ENCODE results near the gene LRRC3C. TPM values are rescaled to one million over a fixed set of nuclear protein-coding genes. Genes with fewer than 3 reads are reported as not detected.

Gene LRRC3C
- total and polyA plus RNA-seq, 4 donors = 0.08 to 0.24 (median 0.17) TPM; not detected in 1

- TF ChIP-seq FOXA1 (IDR thresholded peaks at IDR 0.05) = no peak
- no peak for TF ChIP-seq RAD21 (IDR thresholded peaks at IDR 0.05)
- no peak for TF ChIP-seq HNF4A (conservative IDR thresholded peaks at IDR 0.05)
- TF ChIP-seq YY1 (IDR thresholded peaks at IDR 0.05) = peak; percentile 18
- no peak for TF ChIP-seq NR2F2 (IDR thresholded peaks at IDR 0.05)
- H3K9ac ChIP-seq (ENCODE audit: low read depth in 1 of 2, low read length in 2 of 2) = no peak overlapping the region
- no peaks in the 10 kb centered on the region for H3K27me3 ChIP-seq (ENCODE audit: control insufficient read depth in 4 of 4, insufficient read depth in 4 of 4, low read length in 3 of 4)
- no peak for DNase-seq (ENCODE audit: low spot score)
- no peak overlapping the region for H3K4me3 ChIP-seq (ENCODE audit: low read depth in 1 of 3, low read length in 3 of 3)
- H3K9me3 ChIP-seq (ENCODE audit: control insufficient read depth in 4 of 4, low read length in 3 of 4) = no peaks in the 10 kb centered on the region
- WGBS = 67% methylated on average over 3 of the region's 3 CpGs
- H3K27ac ChIP-seq (ENCODE audit: low read depth in 1 of 2, low read length in 2 of 2) = no peak overlapping the region
- H3K4me1 ChIP-seq (ENCODE audit: control insufficient read depth in 4 of 4, insufficient read depth in 4 of 4, low read length in 3 of 4) = peaks cover 0 to 15% (median 6%) of the 10 kb centered on the region in 4 donors
- H3K36me3 ChIP-seq (ENCODE audit: control insufficient read depth in 4 of 4, insufficient read depth in 3 of 4, low read depth in 1 of 4, low read length in 3 of 4) = peaks cover 2 to 25% (median 17%) of the 10 kb centered on the region in 4 donors
Measured at GRCh38 chr17:39904990-39905288, 22.6 kb upstream of the LRRC3C start.

- 95% methylated on average over 6 of the region's 6 CpGs for WGBS
- TF ChIP-seq CTCF (IDR thresholded peaks at IDR 0.05; ENCODE audit: low read depth, low read length, missing input control) (no peak), NR2F2 (IDR thresholded peaks at IDR 0.05) (no peak), EGR1 (IDR thresholded peaks at IDR 0.05; ENCODE audit: low read depth in 2 of 2) (no peak), RAD21 (IDR thresholded peaks at IDR 0.05) (no peak), FOXA1 (IDR thresholded peaks at IDR 0.05) (no peak)
- H3K9me3 ChIP-seq (ENCODE audit: control insufficient read depth in 4 of 4, low read length in 3 of 4) = no peaks in the 10 kb centered on the region
- H3K9ac ChIP-seq (ENCODE audit: low read depth in 1 of 2, low read length in 2 of 2) = no peak overlapping the region
- H3K27me3 ChIP-seq (ENCODE audit: control insufficient read depth in 4 of 4, insufficient read depth in 4 of 4, low read length in 3 of 4) = no peaks in the 10 kb centered on the region
- H3K27ac ChIP-seq (ENCODE audit: low read depth in 1 of 2, low read length in 2 of 2) = no peak overlapping the region
- no peak for DNase-seq (ENCODE audit: low spot score)
- H3K4me3 ChIP-seq (ENCODE audit: low read depth in 1 of 3, low read length in 3 of 3) = no peak overlapping the region
- H3K4me1 ChIP-seq (ENCODE audit: control insufficient read depth in 4 of 4, insufficient read depth in 4 of 4, low read length in 3 of 4) = peaks cover 3 to 20% (median 8%) of the 10 kb centered on the region in 4 donors
- peaks cover 2 to 31% (median 20%) of the 10 kb centered on the region in 4 donors for H3K36me3 ChIP-seq (ENCODE audit: control insufficient read depth in 4 of 4, insufficient read depth in 3 of 4, low read depth in 1 of 4, low read length in 3 of 4)
Measured at GRCh38 chr17:39908789-39909352, 18.7 kb upstream of the LRRC3C start.

DNA sequence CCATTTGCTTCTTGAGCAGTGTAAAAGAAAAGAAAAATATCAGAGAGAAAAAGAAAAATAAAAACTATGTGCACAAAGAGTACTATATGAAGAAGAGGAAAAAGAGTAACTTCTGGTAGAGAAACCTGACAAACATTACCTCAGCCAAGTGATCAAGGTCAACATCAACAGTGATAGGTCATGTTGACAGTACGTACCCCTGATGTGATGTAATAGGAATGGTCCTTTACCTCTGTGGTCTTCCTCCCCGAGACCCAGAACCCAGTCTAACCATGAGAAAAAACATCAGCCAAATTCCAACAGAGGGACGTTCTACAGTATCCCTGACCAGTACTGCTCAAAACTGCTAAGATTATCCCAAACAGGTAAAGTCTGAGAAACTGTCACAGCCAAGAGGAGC lies 13.5 kb upstream of the LRRC3C start:
- no peaks in the 10 kb centered on the region for H3K9me3 ChIP-seq (ENCODE audit: control insufficient read depth in 4 of 4, low read length in 3 of 4)
- WGBS = 45% methylated on average over 3 of the region's 3 CpGs
- TF ChIP-seq FOXA1 (IDR thresholded peaks at IDR 0.05) = peak; percentile 75
- no peak for TF ChIP-seq JUND (IDR thresholded peaks at IDR 0.05)
- TF ChIP-seq HNF4A (conservative IDR thresholded peaks at IDR 0.05) = peak; percentile 57 to 67
- TF ChIP-seq, protein P1, sequence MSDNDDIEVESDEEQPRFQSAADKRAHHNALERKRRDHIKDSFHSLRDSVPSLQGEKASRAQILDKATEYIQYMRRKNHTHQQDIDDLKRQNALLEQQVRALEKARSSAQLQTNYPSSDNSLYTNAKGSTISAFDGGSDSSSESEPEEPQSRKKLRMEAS (IDR thresholded peaks at IDR 0.05) = no peak
- peak; percentile 92 for TF ChIP-seq FOXA2 (IDR thresholded peaks at IDR 0.05)
- TF ChIP-seq NR2F2 (IDR thresholded peaks at IDR 0.05) = peak; percentile 58
- peak; percentile 49 to 70 for TF ChIP-seq RXRA (IDR thresholded peaks at IDR 0.05)
- H3K4me3 ChIP-seq (ENCODE audit: low read depth in 1 of 3, low read length in 3 of 3) = no peak overlapping the region
- DNase-seq (ENCODE audit: low spot score) = no peak
- peak overlapping the region in 1 of 2 donors; percentile 50 for H3K9ac ChIP-seq (ENCODE audit: low read depth in 1 of 2, low read length in 2 of 2)
- H3K27me3 ChIP-seq (ENCODE audit: control insufficient read depth in 4 of 4, insufficient read depth in 4 of 4, low read length in 3 of 4) = no peaks in the 10 kb centered on the region
- H3K4me1 ChIP-seq (ENCODE audit: control insufficient read depth in 4 of 4, insufficient read depth in 4 of 4, low read length in 3 of 4) = peaks cover 2 to 36% (median 22%) of the 10 kb centered on the region in 4 donors
- peak overlapping the region; percentile 75 to 85 for H3K27ac ChIP-seq (ENCODE audit: low read depth in 1 of 2, low read length in 2 of 2)
- peaks cover 2 to 16% (median 10%) of the 10 kb centered on the region in 4 donors for H3K36me3 ChIP-seq (ENCODE audit: control insufficient read depth in 4 of 4, insufficient read depth in 3 of 4, low read depth in 1 of 4, low read length in 3 of 4)

GRCh38 chr17:39915559-39915958 lies 12.0 kb upstream of the LRRC3C start:
- peaks cover 4 to 46% (median 26%) of the 10 kb centered on the region in 4 donors for H3K4me1 ChIP-seq (ENCODE audit: control insufficient read depth in 4 of 4, insufficient read depth in 4 of 4, low read length in 3 of 4)
- H3K36me3 ChIP-seq (ENCODE audit: control insufficient read depth in 4 of 4, insufficient read depth in 3 of 4, low read depth in 1 of 4, low read length in 3 of 4) = peaks cover 0 to 10% (median 6%) of the 10 kb centered on the region in 4 donors
- H3K27ac ChIP-seq (ENCODE audit: low read depth in 1 of 2, low read length in 2 of 2) = peak overlapping the region in 1 of 2 donors; percentile 44
- H3K4me3 ChIP-seq (ENCODE audit: low read depth in 1 of 3, low read length in 3 of 3) = no peak overlapping the region
- H3K27me3 ChIP-seq (ENCODE audit: control insufficient read depth in 4 of 4, insufficient read depth in 4 of 4, low read length in 3 of 4) = no peaks in the 10 kb centered on the region
- TF ChIP-seq RXRA (IDR thresholded peaks at IDR 0.05) (no peak), FOXA1 (IDR thresholded peaks at IDR 0.05) (no peak), HNF4G (IDR thresholded peaks at IDR 0.05) (no peak), TAF1 (conservative IDR thresholded peaks at IDR 0.05) (no peak), ATF3 (IDR thresholded peaks at IDR 0.05) (no peak)
- TF ChIP-seq, protein P2, sequence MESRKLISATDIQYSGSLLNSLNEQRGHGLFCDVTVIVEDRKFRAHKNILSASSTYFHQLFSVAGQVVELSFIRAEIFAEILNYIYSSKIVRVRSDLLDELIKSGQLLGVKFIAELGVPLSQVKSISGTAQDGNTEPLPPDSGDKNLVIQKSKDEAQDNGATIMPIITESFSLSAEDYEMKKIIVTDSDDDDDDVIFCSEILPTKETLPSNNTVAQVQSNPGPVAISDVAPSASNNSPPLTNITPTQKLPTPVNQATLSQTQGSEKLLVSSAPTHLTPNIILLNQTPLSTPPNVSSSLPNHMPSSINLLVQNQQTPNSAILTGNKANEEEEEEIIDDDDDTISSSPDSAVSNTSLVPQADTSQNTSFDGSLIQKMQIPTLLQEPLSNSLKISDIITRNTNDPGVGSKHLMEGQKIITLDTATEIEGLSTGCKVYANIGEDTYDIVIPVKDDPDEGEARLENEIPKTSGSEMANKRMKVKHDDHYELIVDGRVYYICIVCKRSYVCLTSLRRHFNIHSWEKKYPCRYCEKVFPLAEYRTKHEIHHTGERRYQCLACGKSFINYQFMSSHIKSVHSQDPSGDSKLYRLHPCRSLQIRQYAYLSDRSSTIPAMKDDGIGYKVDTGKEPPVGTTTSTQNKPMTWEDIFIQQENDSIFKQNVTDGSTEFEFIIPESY (IDR thresholded peaks at IDR 0.05) = no peak
- no peak overlapping the region for H3K9ac ChIP-seq (ENCODE audit: low read depth in 1 of 2, low read length in 2 of 2)
- no peak for DNase-seq (ENCODE audit: low spot score)
- H3K9me3 ChIP-seq (ENCODE audit: control insufficient read depth in 4 of 4, low read length in 3 of 4) = no peaks in the 10 kb centered on the region
- 88% methylated on average over 4 of the region's 4 CpGs for WGBS

All from liver (tissue), 9 donors.